Measurements from ENCODE around the gene NMRK2.

Gene NMRK2

DNA sequence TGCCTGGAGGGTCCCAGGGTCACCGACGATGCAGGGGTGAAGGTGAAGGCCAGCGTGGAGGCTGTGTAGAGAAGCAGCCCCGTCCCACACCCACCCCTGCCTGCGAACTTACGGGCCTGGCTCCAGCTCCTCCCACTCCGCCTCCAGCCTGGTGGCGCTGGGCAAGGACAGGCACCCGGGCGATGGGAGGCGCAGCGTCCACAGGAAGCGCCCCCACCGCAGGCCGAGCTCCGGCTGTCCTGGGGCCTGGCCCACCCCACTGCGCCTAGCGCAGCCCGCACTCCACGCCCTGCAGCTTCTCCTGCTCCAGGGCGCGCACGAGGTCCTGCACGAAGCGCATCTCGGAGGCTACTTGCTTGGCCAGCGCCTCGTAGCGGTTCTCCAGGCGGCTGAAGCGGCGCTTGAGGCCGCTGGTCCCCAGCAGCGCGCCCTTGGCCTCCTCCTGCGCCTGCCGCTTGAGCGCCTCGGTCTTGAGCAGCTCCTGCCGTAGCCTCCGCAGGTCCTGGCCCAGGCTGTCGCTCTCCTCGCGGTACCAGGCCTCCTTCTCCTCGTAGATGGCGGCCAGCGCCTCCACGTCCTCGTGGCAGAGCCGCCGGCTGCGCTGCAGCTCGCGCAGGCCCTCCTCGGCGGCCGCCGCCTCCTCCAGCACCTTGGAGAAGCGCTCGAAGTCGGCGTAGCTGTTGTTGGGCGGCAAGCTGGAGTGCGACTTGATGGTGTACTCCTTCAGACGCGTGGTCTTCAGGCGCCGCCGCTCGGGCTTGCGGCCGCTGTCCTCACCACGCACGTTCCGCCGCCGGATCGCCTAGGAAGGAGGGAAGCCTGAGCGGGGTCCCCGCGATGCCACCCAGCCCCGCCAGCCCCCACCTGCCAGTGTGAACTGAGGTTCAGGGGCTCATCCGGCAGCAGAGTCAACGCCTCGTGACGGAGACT is 26.2 kb downstream of the NMRK2 start:
- TF ChIP-seq, protein P1, sequence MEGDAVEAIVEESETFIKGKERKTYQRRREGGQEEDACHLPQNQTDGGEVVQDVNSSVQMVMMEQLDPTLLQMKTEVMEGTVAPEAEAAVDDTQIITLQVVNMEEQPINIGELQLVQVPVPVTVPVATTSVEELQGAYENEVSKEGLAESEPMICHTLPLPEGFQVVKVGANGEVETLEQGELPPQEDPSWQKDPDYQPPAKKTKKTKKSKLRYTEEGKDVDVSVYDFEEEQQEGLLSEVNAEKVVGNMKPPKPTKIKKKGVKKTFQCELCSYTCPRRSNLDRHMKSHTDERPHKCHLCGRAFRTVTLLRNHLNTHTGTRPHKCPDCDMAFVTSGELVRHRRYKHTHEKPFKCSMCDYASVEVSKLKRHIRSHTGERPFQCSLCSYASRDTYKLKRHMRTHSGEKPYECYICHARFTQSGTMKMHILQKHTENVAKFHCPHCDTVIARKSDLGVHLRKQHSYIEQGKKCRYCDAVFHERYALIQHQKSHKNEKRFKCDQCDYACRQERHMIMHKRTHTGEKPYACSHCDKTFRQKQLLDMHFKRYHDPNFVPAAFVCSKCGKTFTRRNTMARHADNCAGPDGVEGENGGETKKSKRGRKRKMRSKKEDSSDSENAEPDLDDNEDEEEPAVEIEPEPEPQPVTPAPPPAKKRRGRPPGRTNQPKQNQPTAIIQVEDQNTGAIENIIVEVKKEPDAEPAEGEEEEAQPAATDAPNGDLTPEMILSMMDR (IDR thresholded peaks at IDR 0.05; ENCODE audit: control extremely low read depth, extremely low read depth, low read depth, missing control alignments), result no peak
- CTCF ChIA-PET, result interaction anchor here (1.2 kb wide), 1 partner anchor 10 kb away, joined by 3 read pairs; no protein-coding TSS in a partner anchor
- POLR2A ChIA-PET, result no interaction called here
- DNase-seq (ENCODE audit: extremely low spot score), result no peak

- TF ChIP-seq, protein P1 (IDR thresholded peaks at IDR 0.05; ENCODE audit: control extremely low read depth, extremely low read depth, low read depth, missing control alignments), result no peak
- CTCF ChIA-PET, result interaction anchor here (1.2 kb wide), 1 partner anchor 11 kb away, joined by 3 read pairs; no protein-coding TSS in a partner anchor
- DNase-seq (ENCODE audit: extremely low spot score), result no peak
- POLR2A ChIA-PET, result no interaction called here
Observed at GRCh38 chr19:3959766-3960131, 26.9 kb downstream of the NMRK2 start.

GRCh38 chr19:3961007-3961406 is 28.1 kb downstream of the NMRK2 start:
- CTCF ChIA-PET, result no interaction called here
- POLR2A ChIA-PET, result no interaction called here
- DNase-seq (ENCODE audit: extremely low spot score), result no peak
- TF ChIP-seq, protein P1 (IDR thresholded peaks at IDR 0.05; ENCODE audit: control extremely low read depth, extremely low read depth, low read depth, missing control alignments), result no peak

DNA sequence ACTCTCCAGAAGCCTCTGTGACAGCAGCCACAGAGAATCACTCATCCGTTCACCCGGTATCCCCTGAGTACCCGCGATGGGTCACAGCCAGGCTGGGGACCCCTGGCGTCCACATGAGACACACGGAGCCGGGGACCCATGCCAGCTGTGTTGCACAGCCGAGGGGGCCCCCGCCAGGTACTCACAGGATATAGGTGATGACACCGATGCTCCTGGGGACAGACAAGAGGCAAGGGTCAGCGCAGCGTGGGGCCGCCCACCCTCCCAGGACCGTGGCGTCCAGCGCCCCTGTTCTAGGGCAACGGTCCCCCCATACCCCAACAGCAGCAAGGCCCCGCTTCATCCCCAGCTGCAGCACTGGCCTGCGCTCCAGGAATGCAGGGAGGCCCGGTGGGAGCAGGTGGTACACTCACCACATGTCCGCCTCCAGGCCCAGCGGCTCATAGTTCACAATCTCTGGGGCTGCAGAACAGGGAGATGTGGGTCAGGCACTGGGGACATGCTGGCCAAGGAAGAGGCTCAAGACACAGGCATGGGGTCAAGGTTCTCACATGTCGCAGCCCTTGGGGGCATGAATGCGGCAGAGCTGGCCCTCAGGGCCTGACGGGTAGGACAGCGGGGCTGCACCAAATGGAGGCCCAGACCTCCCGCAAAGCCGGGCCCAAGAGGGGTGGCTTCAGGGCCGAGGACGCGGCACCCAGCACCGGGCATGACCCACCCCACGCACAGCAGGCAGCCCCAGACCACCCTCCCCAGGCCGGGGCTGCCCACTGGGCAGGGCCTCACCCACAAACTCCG is 30.8 kb downstream of the NMRK2 start:
- TF ChIP-seq, protein P1 (IDR thresholded peaks at IDR 0.05; ENCODE audit: control extremely low read depth, extremely low read depth, low read depth, missing control alignments), result no peak
- ChIA-PET POLR2A (no interaction called here), CTCF (interaction anchor here (0.6 to 1.3 kb wide), 2 partner anchors 25 to 595 kb away, joined by 3 read pairs; no protein-coding TSS in a partner anchor)
- DNase-seq (ENCODE audit: extremely low spot score), result no peak

GRCh38 chr19:3964256-3965194 is 31.7 kb downstream of the NMRK2 start:
- TF ChIP-seq, protein P1 (IDR thresholded peaks at IDR 0.05; ENCODE audit: control extremely low read depth, extremely low read depth, low read depth, missing control alignments), result no peak

More at GRCh38 chr19:3964256-3965194, 31.7 kb downstream of the NMRK2 start:
- no peak for DNase-seq (ENCODE audit: extremely low spot score)
- CTCF ChIA-PET, result interaction anchor here (1.3 kb wide), 1 partner anchor 24 kb away, joined by 3 read pairs; no protein-coding TSS in a partner anchor
- POLR2A ChIA-PET, result interaction anchor here (0.6 kb wide), 1 partner anchor 18 kb away, joined by 5 read pairs; no protein-coding TSS in a partner anchor
